Measurements from ENCODE around the gene RAET1E.
A peak's percentile ranks its signal among the peaks of the same experiment; 100 is the strongest.
"Not testable (repeated sequence)": the region's sequence is repeated elsewhere in the genome, so short reads cannot be mapped to it uniquely, and the experiment has no call there.

The RAET1E gene

GRCh38 chr6:149927025-149927424 is 29.1 kb upstream of the RAET1E start:
- not testable (repeated sequence) for DNase-seq, ATAC-seq

- ATAC-seq (peak; percentile 73), DNase-seq (peak; percentile 86)
Observed at GRCh38 chr6:149925974-149926777, 28.3 kb upstream of the RAET1E start.

- no peak for DNase-seq
- no peak for ATAC-seq
Observed at GRCh38 chr6:149925253-149925973, 27.5 kb upstream of the RAET1E start.

GRCh38 chr6:149924933-149925252 is 27.0 kb upstream of the RAET1E start:
- no peak for DNase-seq
- no peak for ATAC-seq

- ATAC-seq = no peak
- DNase-seq = no peak
Observed at GRCh38 chr6:149924206-149924932, 26.5 kb upstream of the RAET1E start.

GRCh38 chr6:149923327-149923986 is 25.5 kb upstream of the RAET1E start:
- ATAC-seq = no peak
- DNase-seq = no peak

GRCh38 chr6:149922642-149923326 is 24.9 kb upstream of the RAET1E start, which contains the start of gene RAET1G:
TSS of gene RAET1G (minus strand) at chr6:149923121. CDS start at chr6:149923010, 111 bp downstream.
- DNase-seq = peak; percentile 79

GRCh38 chr6:149922091-149922490 is 24.2 kb upstream of the RAET1E start:
- DNase-seq, ATAC-seq: not testable (repeated sequence)

More at GRCh38 chr6:149922642-149923326, 24.9 kb upstream of the RAET1E start, which contains the start of gene RAET1G:
- peak; percentile 92 for ATAC-seq

GRCh38 chr6:149921361-149921760 is 23.4 kb upstream of the RAET1E start:
- ATAC-seq (no peak), DNase-seq (no peak)

GRCh38 chr6:149919834-149920225 is 21.9 kb upstream of the RAET1E start:
- DNase-seq = no peak

GRCh38 chr6:149919126-149919833 is 21.4 kb upstream of the RAET1E start:
- DNase-seq, ATAC-seq: not testable (repeated sequence)

More at GRCh38 chr6:149919834-149920225, 21.9 kb upstream of the RAET1E start:
- ATAC-seq = no peak

GRCh38 chr6:149918151-149918905 is 20.4 kb upstream of the RAET1E start:
- ATAC-seq = no peak
- DNase-seq = no peak

- no peak for ATAC-seq
Observed at GRCh38 chr6:149917679-149918078, 19.8 kb upstream of the RAET1E start.

GRCh38 chr6:149915970-149916865 is 18.3 kb upstream of the RAET1E start:
- DNase-seq = no peak
- ATAC-seq = no peak

More at GRCh38 chr6:149917679-149918078, 19.8 kb upstream of the RAET1E start:
- DNase-seq = no peak

- no peak for ATAC-seq
Observed at GRCh38 chr6:149913540-149914240, 15.8 kb upstream of the RAET1E start.

GRCh38 chr6:149913085-149913484 is 15.2 kb upstream of the RAET1E start:
- no peak for DNase-seq
- ATAC-seq = peak; percentile 9

More at GRCh38 chr6:149913540-149914240, 15.8 kb upstream of the RAET1E start:
- no peak for DNase-seq

GRCh38 chr6:149912680-149913079 is 14.8 kb upstream of the RAET1E start:
- ATAC-seq, DNase-seq: not testable (repeated sequence)

GRCh38 chr6:149910721-149911151 is 12.8 kb upstream of the RAET1E start:
- no peak for ATAC-seq
- no peak for DNase-seq

All from stimulated activated naive CD8-positive, alpha-beta T cell treated with anti-CD3 and anti-CD28 coated beads, Interleukin-15, Interleukin-2, amounts not matched to agents 100 U/mL and 50 U/mL, for 24 hours (primary cell).